ENCODE measurements around the gene CRY2. TPM values are rescaled to one million over a fixed set of nuclear protein-coding genes. Genes with fewer than 3 reads are reported as not detected.

CRY2 gene
- total and polyA plus RNA-seq, 2 of the 8 experiments (the other 6 are each of a cell fraction or from before 2014, with no cell fraction given), result 8.0 to 9.4 TPM

DNA sequence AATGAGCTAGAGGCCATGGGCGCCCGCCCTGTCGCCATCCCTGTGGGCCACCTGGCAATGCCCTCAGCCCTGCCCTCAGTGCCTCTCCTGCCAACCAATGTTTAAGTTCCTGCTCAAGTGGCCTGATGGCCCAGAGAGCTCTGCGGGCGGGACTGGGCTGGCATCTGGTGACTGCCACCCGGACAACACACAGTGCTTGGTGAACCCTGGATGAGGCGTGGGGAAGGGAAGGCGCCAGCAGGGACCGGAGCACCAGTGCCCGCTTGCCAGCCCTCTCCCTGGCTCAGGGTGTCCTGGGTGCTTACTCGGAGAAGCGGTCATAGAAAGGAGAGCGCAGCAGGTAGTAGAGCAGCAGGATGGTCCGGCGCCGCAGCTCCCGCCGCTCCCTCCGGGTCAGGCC is 66.2 kb downstream of the CRY2 start:
- H3K27me3 ChIP-seq (replicated peaks in 1 of 4; ENCODE audit: control insufficient read depth in 3 of 4, extremely low read depth in 1 of 4, insufficient read depth in 3 of 4, low read length in 3 of 4), result no peaks in the 10 kb centered on the region
- no peak overlapping the region for H3K27ac ChIP-seq (ENCODE audit: low read depth, low read length)
- H3K18ac ChIP-seq (ENCODE audit: extremely low read depth, low read length), result no peak overlapping the region
- peaks cover 4 to 25% of the 10 kb centered on the region in 2 experiments for H4K20me1 ChIP-seq (replicated peaks in 1 of 2; ENCODE audit: control insufficient read depth in 1 of 2, insufficient read depth in 2 of 2, low read length in 2 of 2)
- H3K4me2 ChIP-seq (ENCODE audit: insufficient read depth in 1 of 2, low read depth in 2 of 2, low read length in 2 of 2), result no peak overlapping the region
- no peak overlapping the region for H2AFZ ChIP-seq (ENCODE audit: low read length)
- no peak overlapping the region for H4K8ac ChIP-seq (ENCODE audit: extremely low read depth, insufficient read depth, low read length)
- H3K9ac ChIP-seq (replicated peaks in 1 of 4; ENCODE audit: extremely low read depth in 1 of 4, low read depth in 3 of 4, low read length in 3 of 4), result no peak overlapping the region
- no peak overlapping the region for H2BK20ac ChIP-seq (ENCODE audit: low read length)
- FAIRE-seq, result no peak
- peaks cover 10% of the 10 kb centered on the region for H3K23me2 ChIP-seq (ENCODE audit: low read depth, low read length)
- no peak overlapping the region for H3K56ac ChIP-seq (replicated peaks; ENCODE audit: insufficient read length, low read depth, low read length)
- 97% methylated on average over 19 of the region's 19 CpGs; no CpG with 5 or more reads in 1 of the 2 experiments for whole genome bisulfite sequencing, 2 experiments (ENCODE audit: extremely low coverage in 1 of 2, insufficient coverage in 1 of 2, insufficient read length in 1 of 2, insufficient replicate concordance in 2 of 2, low coverage in 1 of 2, low lambda C conversion rate in 2 of 2, missing lambda C conversion rate in 1 of 2)
- H3K79me2 ChIP-seq (ENCODE audit: control insufficient read depth in 1 of 2, insufficient read depth in 2 of 2, low read length in 2 of 2), result peaks cover 0 to 6% of the 10 kb centered on the region in 2 experiments; a peak in 1 of 4 replicates
- POLR2A ChIA-PET (ENCODE audit: partially characterized antibody), result interaction anchor here (1.5 to 2.9 kb wide), 2 partner anchors 8 to 13 kb away, joined by 7 to 11 read pairs; partner anchors contain the start of gene LARGE2
- no peak for DNase-seq (ENCODE audit: low read depth in 1 of 2, low spot score in 2 of 2)
- peaks cover 8% of the 10 kb centered on the region; the same call in 1 of the 2 replicates for H3K79me1 ChIP-seq (ENCODE audit: low read depth, low read length)
- no peak overlapping the region for H4K5ac ChIP-seq (ENCODE audit: insufficient read length, low read depth, low read length)
- no peak overlapping the region for H3K14ac ChIP-seq (ENCODE audit: insufficient read length)
- no peak overlapping the region for H3K4me3 ChIP-seq (ENCODE audit: extremely low read depth in 1 of 4, insufficient read depth in 2 of 4, low read depth in 3 of 4, low read length in 4 of 4)
- H2BK120ac ChIP-seq (replicated peaks; ENCODE audit: low read depth, low read length), result no peak overlapping the region
- CTCF ChIA-PET (ENCODE audit: partially characterized antibody), result interaction anchor here (0.7 to 1.4 kb wide), 4 partner anchors 21 to 390 kb away, joined by 3 to 4 read pairs (median 4); no protein-coding TSS in a partner anchor
- no peaks in the 10 kb centered on the region for H3K9me3 ChIP-seq (ENCODE audit: insufficient read depth in 2 of 2, low read depth in 1 of 2, low read length in 1 of 2)
- H2BK5ac ChIP-seq (ENCODE audit: low read depth, low read length), result no peak overlapping the region
- H4K91ac ChIP-seq (replicated peaks; ENCODE audit: insufficient read length, low read length), result no peak overlapping the region
- H2BK15ac ChIP-seq (ENCODE audit: low read length), result no peak overlapping the region
- peaks cover 3 to 26% (median 17%) of the 10 kb centered on the region in 4 experiments; a peak in 7 of 8 replicates for H3K36me3 ChIP-seq (ENCODE audit: control insufficient read depth in 2 of 4, insufficient read depth in 4 of 4, low read length in 3 of 4)
- no peak overlapping the region for H2AK5ac ChIP-seq (ENCODE audit: low read depth, low read length)
- H3K4ac ChIP-seq (replicated peaks; ENCODE audit: insufficient read length, low read depth, low read length), result no peak overlapping the region
- H2BK12ac ChIP-seq (ENCODE audit: low read depth, low read length), result no peak overlapping the region
- H3K4me1 ChIP-seq (replicated peaks in 1 of 4; ENCODE audit: control insufficient read depth in 3 of 4, insufficient read depth in 4 of 4, low read length in 3 of 4), result peaks cover 0 to 6% (median 1%) of the 10 kb centered on the region in 4 experiments; a peak in 4 of 7 replicates
- H3K23ac ChIP-seq (ENCODE audit: insufficient read length), result no peak overlapping the region
- TF ChIP-seq ATF2 (IDR thresholded peaks at IDR 0.05; ENCODE audit: low read length) (no peak), PHF8 (conservative IDR thresholded peaks at IDR 0.05; ENCODE audit: low read depth, low read length) (no peak), HDAC6 (IDR thresholded peaks at IDR 0.05; ENCODE audit: low read depth, low read length) (no peak), EGR1 (IDR thresholded peaks at IDR 0.05; ENCODE audit: borderline replicate concordance, low read depth, low read length) (no peak), FOSL1 (IDR thresholded peaks at IDR 0.05; ENCODE audit: insufficient read depth, low read depth, low read length) (no peak), EZH2 (IDR thresholded peaks at IDR 0.05; ENCODE audit: low read depth, low read length, severe bottlenecking) (no peak), ASH2L (IDR thresholded peaks at IDR 0.05; ENCODE audit: low read length) (no peak), CBX5 (IDR thresholded peaks at IDR 0.05; ENCODE audit: low read depth, low read length) (no peak), RNF2 (IDR thresholded peaks at IDR 0.05; ENCODE audit: borderline replicate concordance, low read depth, low read length, missing control alignments, poor library complexity, severe bottlenecking) (no peak), EP300 (IDR thresholded peaks at IDR 0.05; ENCODE audit: borderline replicate concordance in 1 of 2, low read depth in 2 of 2, low read length in 2 of 2) (no peak), SP4 (IDR thresholded peaks at IDR 0.05; ENCODE audit: low read length) (no peak)

Measured in H1 (cell line).